IPS-11a (cell line): ENCODE data around the gene NSD2.
A peak's percentile ranks its signal among the peaks of the same experiment; 100 is the strongest.
"Not testable (repeated sequence)": the region's sequence is repeated elsewhere in the genome, so short reads cannot be mapped to it uniquely, and the experiment has no call there.

Experiments
- H3K4me3 ChIP-seq: one replicate; pipeline ENCODE4 v1.5.1; 2013; ENCODE audit warnings: low read depth, low read length, control low read depth

Gene NSD2

GRCh38 chr4:1993718-1994516 lies 122.7 kb downstream of the NSD2 start:
- not testable (repeated sequence) for H3K4me3 ChIP-seq

- H3K4me3 ChIP-seq: no peak overlapping the region
Observed at GRCh38 chr4:1994938-1995337, 123.7 kb downstream of the NSD2 start.

- no peak overlapping the region for H3K4me3 ChIP-seq
Observed at GRCh38 chr4:1996866-1997611, 125.8 kb downstream of the NSD2 start.

- H3K4me3 ChIP-seq: no peak overlapping the region
Observed at GRCh38 chr4:1997712-1998111, 126.5 kb downstream of the NSD2 start.

- H3K4me3 ChIP-seq: no peak overlapping the region
Observed at GRCh38 chr4:1998296-1998695, 127.1 kb downstream of the NSD2 start.

GRCh38 chr4:1999308-1999707 lies 128.1 kb downstream of the NSD2 start:
- H3K4me3 ChIP-seq: not testable (repeated sequence)

GRCh38 chr4:2003361-2003760 lies 132.2 kb downstream of the NSD2 start:
- H3K4me3 ChIP-seq: not testable (repeated sequence)

GRCh38 chr4:2006367-2006766 lies 135.2 kb downstream of the NSD2 start:
- no peak overlapping the region for H3K4me3 ChIP-seq

- H3K4me3 ChIP-seq: no peak overlapping the region
Observed at GRCh38 chr4:2006956-2007653, 135.9 kb downstream of the NSD2 start.

GRCh38 chr4:2007804-2008670 lies 136.8 kb downstream of the NSD2 start:
- peak overlapping the region; percentile 100 for H3K4me3 ChIP-seq

- peak overlapping the region; percentile 100 for H3K4me3 ChIP-seq
Observed at GRCh38 chr4:2008671-2008920, 137.4 kb downstream of the NSD2 start.

GRCh38 chr4:2008921-2009650 lies 137.9 kb downstream of the NSD2 start, which contains the start of gene NELFA:
NELFA (minus strand) TSS chr4:2008974; CDS start chr4:2008959, 15 bp downstream.
- peak within 1 kb of the TSS; percentile 100 for H3K4me3 ChIP-seq

GRCh38 chr4:2009651-2010233 lies 138.5 kb downstream of the NSD2 start:
- peak overlapping the region; percentile 100 for H3K4me3 ChIP-seq

- H3K4me3 ChIP-seq: no peak overlapping the region
Observed at GRCh38 chr4:2011583-2011982, 140.4 kb downstream of the NSD2 start.

- no peak overlapping the region for H3K4me3 ChIP-seq
Observed at GRCh38 chr4:2015008-2015407, 143.8 kb downstream of the NSD2 start.

- not testable (repeated sequence) for H3K4me3 ChIP-seq
Observed at GRCh38 chr4:2021358-2022018, 150.3 kb downstream of the NSD2 start.

GRCh38 chr4:2024683-2025082 lies 153.5 kb downstream of the NSD2 start:
- no peak overlapping the region for H3K4me3 ChIP-seq

- H3K4me3 ChIP-seq: no peak overlapping the region
Observed at GRCh38 chr4:2025817-2026216, 154.6 kb downstream of the NSD2 start.

GRCh38 chr4:2027120-2027519 lies 155.9 kb downstream of the NSD2 start:
- not testable (repeated sequence) for H3K4me3 ChIP-seq
